GM23248 (cell line): ENCODE data around the gene FICD.
"Not testable (repeated sequence)": the region's sequence is repeated elsewhere in the genome, so short reads cannot be mapped to it uniquely, and the experiment has no call there.

Experiments
- EZH2 ChIP-seq: fragments of 200-600 bp; sonication (generic); IDR thresholded peaks from 2 replicates; pipeline ENCODE4 v1.6.1; 2018; ENCODE audit warnings: antibody characterized with exemption, mild to moderate bottlenecking; ENCODE audit not compliant: insufficient read depth, poor library complexity, severe bottlenecking
- EZH2phosphoT487 ChIP-seq: fragments of 200-600 bp; sonication (generic); IDR thresholded peaks from 2 replicates; pipeline ENCODE4 v1.6.1; 2018; ENCODE audit warnings: antibody characterized with exemption, moderate library complexity, mild to moderate bottlenecking, low read depth; ENCODE audit not compliant: insufficient read depth

- not testable (repeated sequence) for TF ChIP-seq EZH2, EZH2phosphoT487
Observed at GRCh38 chr12:108485371-108485770, 29.7 kb upstream of the FICD start.
